GM19467 (cell line): Measurements from ENCODE around the gene ALG12.
"Not testable (repeated sequence)": the region's sequence is repeated elsewhere in the genome, so short reads cannot be mapped to it uniquely, and the experiment has no call there.

Experiments
- ATAC-seq: cut with Tn5 transposase; IDR thresholded peaks from one replicate; pipeline ENCODE4 v1.9.1; 2021; ENCODE audit warnings: mild to moderate bottlenecking, moderate library complexity; ENCODE audit not compliant: unreplicated experiment

ALG12 gene

GRCh38 chr22:49946612-49947295, 28.5 kb upstream of the ALG12 start:
- ATAC-seq, result no peak

GRCh38 chr22:49945042-49945794, 27.0 kb upstream of the ALG12 start:
- not testable (repeated sequence) for ATAC-seq

- no peak for ATAC-seq
These were observed 26.2 kb upstream of the ALG12 start for GRCh38 chr22:49944399-49944891.

- no peak for ATAC-seq
These were observed 25.6 kb upstream of the ALG12 start for GRCh38 chr22:49943771-49944398.

GRCh38 chr22:49943405-49943765, 25.1 kb upstream of the ALG12 start:
- ATAC-seq, result no peak

- no peak for ATAC-seq
These were observed 24.5 kb upstream of the ALG12 start for GRCh38 chr22:49942565-49943404.

GRCh38 chr22:49941507-49942316, 23.5 kb upstream of the ALG12 start:
- no peak for ATAC-seq

GRCh38 chr22:49938565-49939136, 20.4 kb upstream of the ALG12 start:
- ATAC-seq, result no peak

- no peak for ATAC-seq
These were observed 19.7 kb upstream of the ALG12 start for GRCh38 chr22:49937758-49938564.

- ATAC-seq, result no peak
These were observed 18.9 kb upstream of the ALG12 start for GRCh38 chr22:49936973-49937757.

GRCh38 chr22:49936018-49936972, 18.1 kb upstream of the ALG12 start:
- peak; percentile 44 for ATAC-seq

GRCh38 chr22:49935561-49935960, 17.3 kb upstream of the ALG12 start:
- ATAC-seq, result no peak

GRCh38 chr22:49934891-49935557, 16.8 kb upstream of the ALG12 start:
- ATAC-seq, result no peak

- ATAC-seq, result no peak
These were observed 16.1 kb upstream of the ALG12 start for GRCh38 chr22:49934160-49934890.

GRCh38 chr22:49933236-49934159, 15.3 kb upstream of the ALG12 start:
- no peak for ATAC-seq
